Measurements from ENCODE around the gene FCN2.
"Not testable (repeated sequence)": the region's sequence is repeated elsewhere in the genome, so short reads cannot be mapped to it uniquely, and the experiment has no call there.

FCN2 gene

DNA sequence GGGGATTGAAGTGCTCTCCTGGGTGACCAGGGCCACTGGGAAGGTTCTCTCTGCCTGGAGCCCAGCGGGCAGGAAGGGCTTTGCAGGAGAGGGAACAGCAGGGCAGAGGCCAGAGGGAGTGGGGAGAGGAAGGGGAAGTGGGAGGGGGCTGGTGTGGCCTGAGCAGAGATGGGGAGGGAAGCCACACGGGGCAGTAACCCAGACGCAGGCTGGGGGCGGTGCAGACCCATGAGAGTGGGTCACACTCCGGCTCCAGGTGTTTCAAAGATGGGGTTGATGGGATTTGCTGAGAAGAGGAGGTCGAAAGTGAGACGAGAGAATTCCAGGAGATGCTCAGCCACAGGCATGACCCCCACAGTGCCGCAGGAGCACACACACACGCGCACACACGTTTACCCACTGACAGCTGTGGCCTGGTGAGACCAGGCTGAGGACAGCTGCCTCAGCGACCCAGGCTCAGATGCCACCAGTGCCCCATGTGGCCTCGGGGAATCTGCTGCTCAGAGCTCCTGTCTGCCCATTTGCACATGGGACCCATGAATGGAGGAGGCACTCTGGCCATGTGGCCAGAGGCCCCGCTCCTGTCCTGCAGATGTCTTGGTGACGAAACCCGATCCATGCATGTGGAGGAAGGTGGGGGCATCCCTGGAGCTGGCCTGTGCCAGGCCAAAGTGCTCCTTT is 32.7 kb upstream of the FCN2 start:
- no peak for DNase-seq (ENCODE audit: low spot score)

DNA sequence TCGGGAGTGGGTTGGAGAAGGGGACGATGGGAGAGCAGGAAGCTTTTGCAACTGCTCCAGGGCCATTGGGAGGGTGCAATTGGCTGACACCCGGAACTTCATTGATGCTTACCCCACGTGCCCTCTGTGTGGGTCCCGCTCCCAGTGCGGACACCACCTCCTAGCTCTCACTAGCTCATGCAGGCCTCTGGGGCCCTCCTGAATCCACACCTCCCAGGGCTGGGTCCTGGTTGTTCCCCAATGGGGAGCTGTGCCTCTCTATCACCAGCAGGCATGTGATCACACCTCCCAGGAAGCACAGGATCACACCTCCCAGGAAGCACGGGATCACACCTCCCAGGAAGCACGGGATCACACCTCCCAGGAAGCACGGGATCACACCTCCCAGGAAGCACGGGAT is 32.1 kb upstream of the FCN2 start:
- DNase-seq (ENCODE audit: low spot score), result no peak

DNA sequence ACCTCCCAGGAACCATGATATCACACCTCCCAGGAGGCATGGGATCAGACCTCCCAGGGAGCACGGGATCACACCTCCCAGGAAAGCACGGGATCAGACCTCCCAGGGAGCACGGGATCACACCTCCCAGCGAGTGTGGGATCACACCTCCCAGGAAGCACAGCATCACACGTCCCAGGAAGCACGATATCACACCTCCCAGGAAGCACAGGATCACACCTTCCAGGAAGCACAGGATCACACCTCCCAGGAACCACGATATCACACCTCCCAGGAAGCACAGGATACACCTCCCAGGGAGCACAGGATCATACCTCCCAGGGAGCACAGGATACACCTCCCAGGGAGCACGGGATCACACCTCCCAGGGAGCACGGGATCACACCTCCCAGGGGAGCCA is 30.0 kb upstream of the FCN2 start:
- DNase-seq (ENCODE audit: low spot score), result no peak

- DNase-seq (ENCODE audit: low spot score), result no peak
These were observed 29.6 kb upstream of the FCN2 start for GRCh38 chr9:134851020-134851419.

- DNase-seq (ENCODE audit: low spot score), result no peak
These were observed 27.5 kb upstream of the FCN2 start for GRCh38 chr9:134852906-134853654.

DNA sequence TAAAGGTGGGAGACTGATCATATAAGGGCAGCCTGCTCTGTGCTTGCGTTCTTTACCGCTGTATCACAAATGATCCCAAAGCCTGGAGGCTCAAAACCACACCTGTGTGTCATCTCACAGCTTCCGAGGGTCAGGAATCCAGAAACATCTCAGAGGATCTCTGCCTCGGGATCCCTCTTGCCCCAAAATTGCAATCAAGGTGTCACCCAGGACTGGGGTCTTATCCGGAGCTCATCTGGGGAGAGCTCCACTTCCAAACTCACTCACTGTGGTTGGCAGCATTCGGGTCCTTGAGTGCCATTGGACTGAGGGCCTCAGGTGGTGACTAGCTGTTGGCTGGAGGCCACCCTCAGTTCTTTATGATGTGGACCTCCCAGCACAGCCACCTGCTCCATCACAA is 26.7 kb upstream of the FCN2 start:
- no peak for DNase-seq (ENCODE audit: low spot score)

DNA sequence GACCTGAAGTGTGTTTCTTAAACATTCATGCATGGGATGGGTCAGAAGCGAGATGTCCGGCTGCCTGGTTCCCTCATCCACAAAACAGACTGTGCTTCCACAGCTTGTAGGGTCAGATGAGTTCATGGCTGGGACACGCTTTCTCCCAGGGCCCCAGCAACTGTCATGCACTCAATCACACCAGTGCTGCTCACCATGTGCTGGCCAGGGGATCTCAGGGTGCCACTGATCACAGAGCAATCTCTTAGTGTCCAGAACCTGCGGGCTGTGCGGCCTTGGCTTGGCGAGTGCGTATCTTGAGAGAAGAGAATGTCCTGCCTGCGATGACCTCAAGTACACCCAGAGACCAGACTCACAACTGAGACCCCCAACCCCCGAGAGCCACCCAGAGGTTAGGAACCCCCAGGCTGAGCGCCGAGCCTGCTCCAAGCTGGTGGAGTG is 26.0 kb upstream of the FCN2 start:
- DNase-seq (ENCODE audit: low spot score), result no peak

DNA sequence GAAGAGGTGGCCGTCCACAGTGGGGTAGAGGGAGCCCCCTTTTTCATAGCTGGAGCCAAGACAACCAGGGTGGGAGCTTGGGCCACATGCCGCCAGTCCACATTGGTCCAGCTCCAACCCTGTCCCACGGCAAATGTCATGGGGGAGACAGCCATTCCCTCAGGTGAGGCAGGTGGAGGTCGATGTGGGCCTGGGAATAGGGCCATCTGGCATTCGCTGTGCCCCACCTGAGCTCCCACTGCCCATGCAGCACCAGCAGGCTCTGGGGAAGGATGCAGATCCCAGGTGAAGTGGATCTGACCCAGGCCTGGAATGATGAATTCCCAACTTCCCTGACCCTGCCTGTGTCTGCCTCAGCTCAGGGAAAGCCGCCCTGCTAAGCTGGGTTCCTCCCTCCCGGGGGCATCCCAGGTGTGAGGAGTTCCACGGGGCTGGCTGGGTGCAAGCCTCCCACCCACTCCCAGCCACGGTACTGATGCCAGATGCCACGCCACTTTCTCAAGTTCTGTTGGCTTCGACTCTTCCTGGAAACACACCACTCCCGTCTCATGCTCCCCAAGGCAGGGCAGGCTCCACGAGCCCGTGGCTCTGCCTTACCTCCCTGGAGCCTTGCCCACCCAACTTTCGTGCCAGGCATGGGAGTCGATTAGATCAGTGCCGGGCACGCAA is 25.2 kb upstream of the FCN2 start:
- DNase-seq (ENCODE audit: low spot score), result no peak

GRCh38 chr9:134855900-134856377 is 24.7 kb upstream of the FCN2 start:
- no peak for DNase-seq (ENCODE audit: low spot score)

- not testable (repeated sequence) for DNase-seq (ENCODE audit: low spot score)
These were observed 23.2 kb upstream of the FCN2 start for GRCh38 chr9:134857451-134857850.

- no peak for DNase-seq (ENCODE audit: low spot score)
These were observed 22.4 kb upstream of the FCN2 start for GRCh38 chr9:134858051-134858841.

DNA sequence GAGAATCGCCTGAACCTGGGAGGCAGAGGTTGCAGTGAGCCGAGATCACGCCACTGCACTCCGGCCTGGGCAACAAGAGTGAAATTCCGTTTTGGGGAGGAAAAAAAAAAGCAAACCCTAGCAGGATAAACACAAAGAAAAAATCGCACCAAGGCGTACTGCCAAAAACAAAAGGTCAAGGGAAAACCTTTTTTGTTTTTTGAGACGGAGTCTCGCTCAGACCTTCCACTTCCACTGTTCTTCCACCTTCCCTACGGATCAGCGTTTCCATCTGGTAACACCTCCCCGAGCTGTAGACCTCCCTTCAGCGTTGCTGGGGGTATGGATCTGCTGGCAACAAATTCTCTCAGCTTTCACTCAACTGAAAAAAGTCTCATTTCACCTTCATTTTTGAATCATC is 20.1 kb upstream of the FCN2 start:
- no peak for DNase-seq (ENCODE audit: low spot score)

DNA sequence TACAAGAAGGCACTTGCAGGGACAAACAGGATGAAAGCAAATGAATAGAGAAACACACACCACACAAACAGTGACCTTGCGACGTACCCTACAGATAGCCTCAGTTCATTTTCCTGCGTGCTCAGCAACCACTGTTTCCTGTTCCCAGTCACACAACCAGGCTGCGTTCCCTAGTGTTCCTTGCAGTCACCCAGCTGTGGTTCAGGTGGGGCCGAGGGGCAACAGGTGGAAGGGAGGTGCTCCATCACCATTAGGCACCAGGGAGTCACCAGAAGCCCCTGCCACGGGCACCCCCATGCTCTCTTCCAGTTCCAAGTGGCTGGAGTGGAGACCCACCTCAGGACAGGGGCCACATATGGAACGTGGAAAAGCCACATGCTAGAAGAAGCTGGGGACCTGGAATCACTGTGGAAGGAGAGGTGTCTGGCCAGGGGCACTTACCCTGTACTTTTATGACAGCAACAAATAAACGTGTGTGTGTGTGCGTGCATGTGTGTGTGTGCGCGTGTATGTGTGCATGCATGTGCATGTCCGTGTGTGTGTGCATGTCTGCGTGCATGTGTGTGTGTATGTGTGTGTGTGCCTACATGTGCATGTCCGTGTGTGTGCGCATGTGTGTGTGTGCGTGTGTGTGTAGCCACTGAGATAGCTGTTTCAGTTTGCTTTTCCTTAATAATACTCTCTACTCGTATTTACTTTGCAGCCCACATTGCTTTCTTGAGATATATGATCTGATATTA is 18.8 kb upstream of the FCN2 start:
- no peak for DNase-seq (ENCODE audit: low spot score)

DNA sequence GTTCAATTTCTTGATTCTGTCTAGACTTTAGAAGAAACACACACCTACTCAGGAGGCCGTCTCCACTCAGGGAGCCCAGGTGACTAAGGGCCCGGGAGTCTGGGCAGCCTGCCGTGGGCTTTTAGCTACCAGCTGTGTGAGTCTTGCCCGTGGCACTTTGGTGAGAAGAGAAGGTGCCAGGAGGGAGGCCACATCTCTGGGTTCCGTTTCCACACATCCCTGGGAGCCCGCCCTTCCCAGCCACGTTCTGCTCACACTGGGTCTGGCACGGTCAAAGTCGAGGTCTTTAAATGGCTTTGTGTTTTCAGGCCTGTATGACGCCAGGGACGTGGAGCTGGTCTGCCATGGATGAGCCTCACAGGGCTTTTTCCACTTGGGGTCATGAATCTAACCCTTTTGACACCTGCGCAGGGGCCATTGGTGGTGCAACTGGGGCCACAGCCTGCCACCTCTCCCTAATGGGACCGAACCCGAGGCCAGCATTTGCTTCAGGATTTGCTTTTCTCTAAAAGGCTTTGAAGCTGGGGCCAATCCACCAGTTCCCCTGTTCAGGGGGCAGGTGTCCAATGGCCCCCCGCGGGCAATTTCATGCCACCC is 17.2 kb upstream of the FCN2 start:
- no peak for DNase-seq (ENCODE audit: low spot score)

GRCh38 chr9:134863941-134864820 is 16.4 kb upstream of the FCN2 start:
- no peak for DNase-seq (ENCODE audit: low spot score)

DNA sequence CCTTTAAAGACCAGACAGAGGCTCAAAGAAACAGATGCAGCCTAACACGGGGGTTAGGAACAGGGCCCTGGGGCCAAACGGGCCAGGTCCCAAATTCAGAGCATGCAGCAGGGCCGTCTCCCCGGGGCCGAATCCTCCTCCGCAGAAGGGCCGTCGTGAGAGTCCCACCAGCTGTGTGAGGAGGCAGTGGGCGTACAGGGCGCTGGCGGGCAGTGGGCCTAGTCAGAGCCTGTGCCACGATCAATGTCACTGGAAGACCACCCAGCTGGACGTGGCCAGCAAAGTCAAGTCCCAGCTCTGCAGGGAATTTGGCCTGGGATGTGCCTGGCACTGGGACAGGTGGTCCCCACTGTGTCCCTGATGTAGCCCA is 15.8 kb upstream of the FCN2 start:
- DNase-seq (ENCODE audit: low spot score), result no peak

DNA sequence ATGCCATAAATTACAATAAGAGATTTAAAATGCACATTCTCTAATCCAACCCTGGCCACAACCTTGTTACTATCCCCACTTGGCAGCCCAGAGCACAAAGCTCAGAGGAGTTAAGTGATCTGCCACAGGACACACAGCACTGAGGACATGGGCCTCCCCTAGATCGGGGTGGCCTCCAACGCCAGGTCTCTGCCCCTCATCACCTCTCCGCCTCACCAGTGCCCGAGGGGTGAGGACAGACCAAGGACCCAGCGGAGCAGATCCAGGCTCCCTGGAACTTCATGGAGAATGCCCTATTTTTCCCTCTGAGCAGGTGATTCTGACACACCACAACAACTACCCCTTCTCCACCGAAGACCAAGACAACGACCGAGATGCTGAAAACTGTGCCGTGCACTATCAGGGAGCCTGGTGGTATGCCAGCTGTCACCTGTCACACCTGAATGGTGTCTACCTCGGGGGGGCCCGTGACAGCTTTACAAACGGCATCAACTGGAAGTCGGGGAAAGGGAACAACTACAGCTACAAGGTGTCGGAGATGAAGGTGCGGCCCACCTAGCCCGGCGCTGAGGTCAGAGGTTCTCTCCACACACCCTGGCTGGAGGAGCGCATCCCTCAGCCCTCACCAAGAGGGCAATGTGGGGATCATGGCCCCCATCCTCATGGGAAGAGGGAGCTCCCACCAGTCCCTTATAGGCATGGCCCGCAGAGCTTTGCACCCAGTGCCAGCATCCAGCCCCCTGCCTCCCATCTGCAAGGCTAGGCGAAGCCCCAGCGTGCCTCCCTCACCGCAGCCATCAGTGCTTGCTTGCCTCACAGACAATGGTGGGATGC is 12.5 kb upstream of the FCN2 start:
- no peak for DNase-seq (ENCODE audit: low spot score)

- no peak for DNase-seq (ENCODE audit: low spot score)
These were observed 11.7 kb upstream of the FCN2 start for GRCh38 chr9:134868751-134869553.

All from GM03348 (cell line).